Esophagus squamous epithelium (tissue), 4 donors: ENCODE measurements around the gene SOHLH2.

Experiments
- CTCF ChIP-seq, 6 experiments: fragments of 450-650 bp in 4 of 6; fragments of 200-600 bp in 2 of 6; sonication (generic) in 2 of 6; IDR thresholded peaks; one replicate each; pipeline ENCODE4 v1.5.1; 2016 to 2019; ENCODE audit warnings: antibody characterized with exemption in 6 of 6, mild to moderate bottlenecking in 4 of 6, moderate library complexity in 4 of 6
- POLR2A ChIP-seq, 4 donors: fragments of 450-650 bp; IDR thresholded peaks; one replicate each; pipeline ENCODE4 v1.6.1; 2017; ENCODE audit warnings: antibody characterized with exemption in 4 of 4, mild to moderate bottlenecking in 4 of 4, moderate library complexity in 3 of 4

GRCh38 chr13:36214163-36214921, at the start of gene SOHLH2:
- no peak for TF ChIP-seq CTCF (IDR thresholded peaks at IDR 0.05)
- TF ChIP-seq POLR2A (IDR thresholded peaks at IDR 0.05), result no peak
